ENCODE data around the gene CXXC5. TPM values are rescaled to one million over a fixed set of nuclear protein-coding genes. Genes with fewer than 3 reads are reported as not detected.

CXXC5 gene
- total RNA-seq, 1 donor from 2014 or later: 17.2 TPM

DNA sequence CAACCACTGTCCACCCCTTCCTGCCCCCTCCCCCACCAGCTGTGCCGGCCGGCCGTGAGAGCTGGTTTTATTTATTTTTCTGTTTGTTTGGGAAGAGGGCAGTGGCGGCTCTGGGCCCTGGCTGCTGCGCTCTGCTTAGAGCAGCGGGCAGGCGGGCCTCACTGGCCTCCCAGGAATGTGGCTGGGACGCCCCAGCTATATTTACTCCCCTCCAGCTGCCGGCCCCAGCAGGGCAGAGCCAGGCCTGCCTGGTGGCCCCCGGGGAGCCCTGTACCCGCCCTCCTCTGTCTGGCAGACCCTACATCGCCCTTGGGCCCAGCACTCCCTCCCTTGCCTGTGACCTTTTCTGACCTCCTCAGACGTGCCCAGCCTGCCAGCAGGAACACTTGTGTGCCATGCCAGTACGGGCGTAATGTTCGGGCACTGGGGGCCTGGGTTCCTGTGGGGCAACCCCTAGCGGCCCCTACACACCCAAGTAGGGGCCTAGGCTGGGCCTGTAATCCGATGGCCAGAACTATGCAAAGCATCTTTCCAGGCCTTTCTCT is 7.7 kb downstream of the CXXC5 start:
- Histone ChIP-seq H4K20me1 (ENCODE audit: low read depth) (peaks cover 53% of the 10 kb centered on the region), H2AFZ (replicated peaks) (no peak overlapping the region), H3K4me2 (peak overlapping the region; percentile 57), H3K27ac (no peak overlapping the region), H3F3A (ENCODE audit: low read depth) (peaks cover 51% of the 10 kb centered on the region), H3K27me3 (no peaks in the 10 kb centered on the region), H3K9me3 (ENCODE audit: low read depth) (no peaks in the 10 kb centered on the region), H3K4me3 (no peak overlapping the region), H3K36me3 (no peaks in the 10 kb centered on the region), H3K9ac (no peak overlapping the region), H3K79me2 (ENCODE audit: low read depth) (peaks cover 89% of the 10 kb centered on the region), H3K4me1 (peaks cover 77% of the 10 kb centered on the region)
- TF ChIP-seq EZH2phosphoT487 (IDR thresholded peaks at IDR 0.05) (no peak), EZH2 (IDR thresholded peaks at IDR 0.05) (no peak)
- TF ChIP-seq, protein P1, sequence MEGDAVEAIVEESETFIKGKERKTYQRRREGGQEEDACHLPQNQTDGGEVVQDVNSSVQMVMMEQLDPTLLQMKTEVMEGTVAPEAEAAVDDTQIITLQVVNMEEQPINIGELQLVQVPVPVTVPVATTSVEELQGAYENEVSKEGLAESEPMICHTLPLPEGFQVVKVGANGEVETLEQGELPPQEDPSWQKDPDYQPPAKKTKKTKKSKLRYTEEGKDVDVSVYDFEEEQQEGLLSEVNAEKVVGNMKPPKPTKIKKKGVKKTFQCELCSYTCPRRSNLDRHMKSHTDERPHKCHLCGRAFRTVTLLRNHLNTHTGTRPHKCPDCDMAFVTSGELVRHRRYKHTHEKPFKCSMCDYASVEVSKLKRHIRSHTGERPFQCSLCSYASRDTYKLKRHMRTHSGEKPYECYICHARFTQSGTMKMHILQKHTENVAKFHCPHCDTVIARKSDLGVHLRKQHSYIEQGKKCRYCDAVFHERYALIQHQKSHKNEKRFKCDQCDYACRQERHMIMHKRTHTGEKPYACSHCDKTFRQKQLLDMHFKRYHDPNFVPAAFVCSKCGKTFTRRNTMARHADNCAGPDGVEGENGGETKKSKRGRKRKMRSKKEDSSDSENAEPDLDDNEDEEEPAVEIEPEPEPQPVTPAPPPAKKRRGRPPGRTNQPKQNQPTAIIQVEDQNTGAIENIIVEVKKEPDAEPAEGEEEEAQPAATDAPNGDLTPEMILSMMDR (IDR thresholded peaks at IDR 0.05): no peak
- Mint-ChIP-seq H3K27me3 (ENCODE audit: insufficient read depth, low read depth) (no peaks in the 10 kb centered on the region), H3K4me1 (peaks cover 81% of the 10 kb centered on the region), H3K27ac (peak overlapping the region; percentile 93), H3K9me3 (no peaks in the 10 kb centered on the region), H3K36me3 (no peaks in the 10 kb centered on the region), H3K4me3 (no peak overlapping the region)
- peak; percentile 67 for DNase-seq (ENCODE audit: low spot score)

- no peaks in the 10 kb centered on the region for H3K9me3 Mint-ChIP-seq
- H3K27ac Mint-ChIP-seq: peak overlapping the region; percentile 12
- Histone ChIP-seq H2AFZ (replicated peaks) (no peak overlapping the region), H3K9me3 (ENCODE audit: low read depth) (no peaks in the 10 kb centered on the region), H3K27ac (no peak overlapping the region), H3K4me1 (peaks cover 65% of the 10 kb centered on the region), H3K79me2 (ENCODE audit: low read depth) (peaks cover 98% of the 10 kb centered on the region), H3K4me2 (no peak overlapping the region), H3K4me3 (no peak overlapping the region), H3K27me3 (no peaks in the 10 kb centered on the region), H3K9ac (no peak overlapping the region), H3K36me3 (no peaks in the 10 kb centered on the region), H4K20me1 (ENCODE audit: low read depth) (peaks cover 45% of the 10 kb centered on the region), H3F3A (ENCODE audit: low read depth) (peaks cover 33% of the 10 kb centered on the region)
- no peaks in the 10 kb centered on the region for H3K27me3 Mint-ChIP-seq (ENCODE audit: insufficient read depth, low read depth)
- H3K4me1 Mint-ChIP-seq: peaks cover 75% of the 10 kb centered on the region
- no peaks in the 10 kb centered on the region for H3K36me3 Mint-ChIP-seq
- DNase-seq (ENCODE audit: low spot score): no peak
- H3K4me3 Mint-ChIP-seq: peak overlapping the region; percentile 0
- no peak for TF ChIP-seq EZH2 (IDR thresholded peaks at IDR 0.05)
- TF ChIP-seq, protein P1 (IDR thresholded peaks at IDR 0.05): no peak
- TF ChIP-seq EZH2phosphoT487 (IDR thresholded peaks at IDR 0.05): no peak
These were observed 9.5 kb downstream of the CXXC5 start for GRCh38 chr5:139657363-139658321.

GRCh38 chr5:139658501-139658927 is 10.4 kb downstream of the CXXC5 start:
- TF ChIP-seq, protein P1 (IDR thresholded peaks at IDR 0.05): no peak
- TF ChIP-seq EZH2phosphoT487 (IDR thresholded peaks at IDR 0.05): no peak
- Histone ChIP-seq H3K79me2 (ENCODE audit: low read depth) (peaks cover 98% of the 10 kb centered on the region), H3K4me1 (peaks cover 56% of the 10 kb centered on the region), H3F3A (ENCODE audit: low read depth) (peaks cover 30% of the 10 kb centered on the region), H3K4me2 (peak overlapping the region; percentile 45), H3K36me3 (no peaks in the 10 kb centered on the region), H3K9me3 (ENCODE audit: low read depth) (no peaks in the 10 kb centered on the region), H4K20me1 (ENCODE audit: low read depth) (peaks cover 41% of the 10 kb centered on the region), H3K27ac (no peak overlapping the region), H3K9ac (no peak overlapping the region), H2AFZ (replicated peaks) (no peak overlapping the region), H3K4me3 (no peak overlapping the region), H3K27me3 (no peaks in the 10 kb centered on the region)
- Mint-ChIP-seq H3K36me3 (no peaks in the 10 kb centered on the region), H3K4me1 (peaks cover 73% of the 10 kb centered on the region), H3K27ac (no peak overlapping the region), H3K27me3 (ENCODE audit: insufficient read depth, low read depth) (no peaks in the 10 kb centered on the region), H3K9me3 (no peaks in the 10 kb centered on the region), H3K4me3 (peak overlapping the region; percentile 69)
- no peak for DNase-seq (ENCODE audit: low spot score)
